ENCODE results near the gene ANKRD11.

The ANKRD11 gene

DNA sequence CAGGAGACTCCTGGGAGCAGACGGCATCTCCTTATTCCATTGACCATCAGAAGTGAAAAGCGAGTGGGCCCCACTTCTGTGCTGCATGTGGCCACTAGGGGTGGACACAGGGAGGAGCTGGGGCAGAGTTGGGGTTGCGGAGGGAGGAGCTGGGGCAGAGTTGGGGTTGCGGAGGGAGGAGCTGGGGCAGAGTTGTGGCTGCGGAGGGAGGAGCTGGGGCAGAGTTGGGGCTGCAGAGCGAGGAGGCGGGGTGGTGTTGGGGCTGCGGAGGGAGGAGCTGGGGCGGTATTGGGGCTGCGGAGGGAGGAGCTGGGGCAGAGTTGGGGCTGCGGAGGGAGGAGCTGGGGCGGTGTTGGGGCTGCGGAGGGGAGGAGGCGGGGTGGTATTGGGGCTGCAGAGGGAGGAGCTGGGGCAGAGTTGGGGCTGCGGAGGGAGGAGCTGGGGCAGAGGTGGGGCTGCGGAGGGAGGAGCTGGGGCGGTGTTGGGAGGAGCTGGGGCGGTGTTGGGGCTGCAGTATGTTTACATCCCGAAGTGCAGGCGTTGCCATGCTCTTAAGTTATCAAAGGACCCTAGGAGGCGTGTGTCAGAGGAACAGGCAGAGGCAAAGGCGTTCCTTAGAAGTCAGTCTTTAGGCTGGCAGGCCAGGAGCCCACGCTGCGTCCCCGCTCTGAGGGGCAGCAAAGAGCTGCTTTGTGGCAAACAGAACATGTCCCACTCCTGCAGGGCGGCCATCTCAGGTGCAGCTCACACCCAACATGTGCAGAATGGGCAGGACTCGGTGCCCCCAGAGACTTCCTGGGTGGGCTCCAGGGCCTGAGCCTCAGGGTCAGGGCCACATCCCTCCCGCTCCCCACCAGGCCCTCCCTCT lies 196.9 kb downstream of the ANKRD11 start:
- in situ Hi-C loops (cut with MboI; ENCODE audit: low pct_unique_long_range_greater_than_20kb, low sequenced_read_pairs, unreplicated experiment) = no loop called here
- TF ChIP-seq CTCF (IDR thresholded peaks at IDR 0.05; ENCODE audit: extremely low read depth, insufficient read depth, missing control alignments) = no peak
- DNase-seq (ENCODE audit: low spot score) = no peak

DNA sequence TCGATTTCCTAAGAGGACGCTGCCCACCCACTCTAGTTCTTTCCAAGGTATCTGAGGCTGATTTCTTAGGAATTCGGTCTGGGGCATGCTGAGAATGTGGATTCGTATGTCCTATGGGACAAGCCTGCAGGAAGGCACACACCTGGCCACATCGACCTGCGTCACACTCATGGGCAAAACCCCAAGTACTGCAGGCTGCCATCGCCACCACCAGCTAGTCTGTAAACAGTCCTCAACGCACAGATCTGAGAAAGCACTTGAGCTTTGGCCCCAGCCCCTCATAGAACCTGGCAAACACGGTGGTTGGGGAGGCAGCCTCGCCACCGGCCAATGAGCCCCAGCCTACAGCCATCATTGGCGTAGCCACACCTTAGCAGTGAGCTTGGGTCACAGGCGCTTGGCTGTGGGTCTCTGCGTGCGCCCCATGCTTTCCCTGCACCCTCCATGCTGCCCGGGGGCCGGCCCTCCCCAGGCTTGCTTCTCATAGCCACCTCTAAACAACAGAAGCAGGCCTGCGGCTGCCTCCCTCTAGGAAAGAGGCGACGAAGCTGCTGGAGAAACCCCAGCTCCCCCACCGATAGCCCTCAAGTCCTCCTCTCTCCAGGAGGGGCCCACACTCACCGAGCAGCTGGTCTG lies 197.8 kb downstream of the ANKRD11 start:
- TF ChIP-seq CTCF (IDR thresholded peaks at IDR 0.05; ENCODE audit: extremely low read depth, insufficient read depth, missing control alignments) = no peak
- in situ Hi-C loops (cut with MboI; ENCODE audit: low pct_unique_long_range_greater_than_20kb, low sequenced_read_pairs, unreplicated experiment) = no loop called here
- no peak for DNase-seq (ENCODE audit: low spot score)

- no peak for TF ChIP-seq CTCF (IDR thresholded peaks at IDR 0.05; ENCODE audit: extremely low read depth, insufficient read depth, missing control alignments)
- no peak for DNase-seq (ENCODE audit: low spot score)
- in situ Hi-C loops (cut with MboI; ENCODE audit: low pct_unique_long_range_greater_than_20kb, low sequenced_read_pairs, unreplicated experiment) = no loop called here
These were observed 198.6 kb downstream of the ANKRD11 start for GRCh38 chr16:89291776-89292175.

DNA sequence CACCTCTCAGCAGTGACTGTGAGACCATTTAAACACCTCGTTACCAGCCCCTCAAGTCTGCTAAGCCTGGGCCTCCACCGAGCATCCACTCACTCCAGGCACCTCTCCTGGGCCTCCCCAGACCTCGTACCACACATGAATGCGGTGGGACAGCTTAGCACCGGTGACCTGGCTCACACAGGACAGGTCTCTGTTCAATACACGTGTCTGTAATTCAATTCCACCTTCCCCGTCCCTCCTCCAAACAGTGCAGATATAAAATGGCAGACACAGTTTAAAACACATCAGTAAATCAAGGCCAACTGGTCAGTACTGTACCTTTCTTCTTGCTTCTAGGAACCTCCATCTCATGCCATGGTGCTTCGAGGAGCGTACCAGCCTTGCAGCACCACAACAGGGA lies 199.0 kb downstream of the ANKRD11 start:
- TF ChIP-seq CTCF (IDR thresholded peaks at IDR 0.05; ENCODE audit: extremely low read depth, insufficient read depth, missing control alignments) = no peak
- in situ Hi-C loops (cut with MboI; ENCODE audit: low pct_unique_long_range_greater_than_20kb, low sequenced_read_pairs, unreplicated experiment) = no loop called here
- DNase-seq (ENCODE audit: low spot score) = no peak

DNA sequence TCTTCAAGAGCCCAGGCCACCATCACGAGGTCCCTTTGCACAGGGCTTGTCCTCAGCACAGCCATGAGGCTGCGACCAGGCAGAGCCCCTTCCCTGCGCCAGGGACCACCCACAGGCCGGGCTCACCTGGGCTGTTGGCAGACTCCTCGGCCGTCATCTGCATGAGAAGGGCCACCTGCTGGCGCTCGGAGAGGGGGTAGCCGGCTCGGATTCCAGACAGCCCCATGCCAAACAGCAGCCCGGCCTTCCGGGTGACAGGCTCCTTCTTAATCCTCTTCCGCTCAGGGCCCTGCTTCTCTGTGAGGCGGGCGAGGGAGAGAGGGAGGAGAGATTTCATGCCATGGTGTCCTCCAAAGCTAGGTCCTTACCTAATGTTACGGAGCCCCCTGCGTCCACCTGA lies 199.5 kb downstream of the ANKRD11 start:
- in situ Hi-C loops (cut with MboI; ENCODE audit: low pct_unique_long_range_greater_than_20kb, low sequenced_read_pairs, unreplicated experiment) = no loop called here
- no peak for DNase-seq (ENCODE audit: low spot score)
- TF ChIP-seq CTCF (IDR thresholded peaks at IDR 0.05; ENCODE audit: extremely low read depth, insufficient read depth, missing control alignments) = no peak

DNA sequence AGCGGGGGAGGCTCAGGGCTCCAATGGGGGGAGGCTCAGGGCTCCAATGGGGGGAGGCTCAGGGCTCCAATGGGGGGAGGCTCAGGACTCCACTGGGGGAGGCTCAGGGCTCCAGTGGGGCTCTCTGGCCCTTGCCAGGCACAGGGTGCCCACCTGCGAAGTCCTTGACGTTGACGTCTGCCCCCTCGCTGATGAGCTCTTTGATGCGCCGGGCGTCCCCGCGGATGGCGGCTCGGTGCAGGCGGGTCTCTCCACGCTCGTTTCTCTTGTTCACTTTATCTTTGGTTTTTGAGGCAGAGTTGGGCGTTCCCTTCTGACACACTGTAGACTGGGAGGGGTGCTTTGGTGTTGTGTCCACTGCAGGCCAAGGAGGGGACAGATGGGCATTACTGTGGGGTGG lies 199.9 kb downstream of the ANKRD11 start:
- no peak for DNase-seq (ENCODE audit: low spot score)
- in situ Hi-C loops (cut with MboI; ENCODE audit: low pct_unique_long_range_greater_than_20kb, low sequenced_read_pairs, unreplicated experiment) = no loop called here
- TF ChIP-seq CTCF (IDR thresholded peaks at IDR 0.05; ENCODE audit: extremely low read depth, insufficient read depth, missing control alignments) = no peak
